Esophagus squamous epithelium (tissue), 5 donors: Measurements from ENCODE around the gene MAML3. TPM values are rescaled to one million over a fixed set of nuclear protein-coding genes. Genes with fewer than 3 reads are reported as not detected.

ENCODE experiments used
- DNase-seq: peaks from one replicate; lab custom pipeline; 2025; lab: John Stamatoyannopoulos, UW
- H3K27ac ChIP-seq, 4 donors: fragments of 200-600 bp; sonication (generic); one replicate each; pipeline ENCODE4 v1.5.1; 2016 to 2019; ENCODE audit warnings: mild to moderate bottlenecking in 1 of 4
- H3K27me3 ChIP-seq, 4 donors: fragments of 200-600 bp; sonication (generic); 1 replicate in 3 of 4; 2 replicates in 1 of 4; pipeline versions ENCODE4 v1.5.1 to v1.6.0; 2017 to 2021; ENCODE audit warnings: antibody characterized with exemption in 1 of 4
- H3K36me3 ChIP-seq, 3 donors: fragments of 200-600 bp; sonication (generic); one replicate each; pipeline ENCODE4 v1.5.1; 2016 to 2019
- H3K4me1 ChIP-seq, 3 donors: fragments of 200-600 bp; sonication (generic); one replicate each; pipeline ENCODE4 v1.5.1; 2017 to 2019
- H3K4me3 ChIP-seq, 4 donors: fragments of 200-600 bp; sonication (generic); 1 replicate in 3 of 4; 2 replicates in 1 of 4; pipeline ENCODE4 v1.5.1; 2016 to 2019; ENCODE audit warnings: mild to moderate bottlenecking in 2 of 4, moderate library complexity in 1 of 4
- H3K9me3 ChIP-seq, 3 donors: fragments of 200-600 bp; sonication (generic); one replicate each; pipeline ENCODE4 v1.5.1; 2016 to 2019
- CTCF ChIP-seq, 6 experiments: fragments of 450-650 bp in 4 of 6; fragments of 200-600 bp in 2 of 6; sonication (generic) in 2 of 6; IDR thresholded peaks; one replicate each; pipeline ENCODE4 v1.5.1; 2016 to 2019; ENCODE audit warnings: antibody characterized with exemption in 6 of 6, mild to moderate bottlenecking in 4 of 6, moderate library complexity in 4 of 6
- POLR2A ChIP-seq, 4 donors: fragments of 450-650 bp; IDR thresholded peaks; one replicate each; pipeline ENCODE4 v1.6.1; 2017; ENCODE audit warnings: antibody characterized with exemption in 4 of 4, mild to moderate bottlenecking in 4 of 4, moderate library complexity in 3 of 4
- WGBS, 2 donors: methylation state at CpG; one replicate each; pipeline ENCODE4 v1.1.5; 2018; 5-methylcytosine and 5-hydroxymethylcytosine counted together
- intact Hi-C: fragments of 100-400 bp; cut with DNase I; formaldehyde crosslinking; loops from one replicate; pipeline ENCODE4 v1.15.0; 2022
- total RNA-seq, 4 donors: library from RNA; depleted of rRNA; stranded (reverse); fragments of >200 nt; gene quantifications; one replicate each; pipeline ENCODE4 v1.1.0, GENCODE V29; 2016
- donor health status: DM: yes; HTN: yes; CAD: no.

MAML3 gene
- total RNA-seq, 4 donors from 2014 or later: 6.9 to 14.2 (median 8.9) TPM

GRCh38 chr4:139824882-139825522 is 329.0 kb downstream of the MAML3 start:
- no peaks in the 10 kb centered on the region for H3K4me1 ChIP-seq
- no peaks in the 10 kb centered on the region for H3K36me3 ChIP-seq
- H3K27ac ChIP-seq: no peak overlapping the region
- no peak for DNase-seq
- intact Hi-C loops: no loop called here
- WGBS, 2 donors: 74 to 79% methylated on average over 5 to 7 of the region's 9 CpGs
- TF ChIP-seq CTCF (IDR thresholded peaks at IDR 0.05): no peak
- H3K4me3 ChIP-seq: no peak overlapping the region
- H3K27me3 ChIP-seq: no peaks in the 10 kb centered on the region
- H3K9me3 ChIP-seq: no peaks in the 10 kb centered on the region

- no peak for DNase-seq
- 81 to 92% methylated on average over 5 of the region's 5 CpGs for WGBS, 2 donors
- Histone ChIP-seq H3K4me3 (no peak overlapping the region), H3K4me1 (peaks cover 0 to under 1% (median 0%) of the 10 kb centered on the region in 3 donors), H3K27ac (no peak overlapping the region), H3K27me3 (no peaks in the 10 kb centered on the region), H3K36me3 (no peaks in the 10 kb centered on the region), H3K9me3 (no peaks in the 10 kb centered on the region)
- TF ChIP-seq CTCF (IDR thresholded peaks at IDR 0.05) (no peak), POLR2A (IDR thresholded peaks at IDR 0.05) (no peak)
- intact Hi-C loops: no loop called here
These were observed 330.2 kb downstream of the MAML3 start for GRCh38 chr4:139823746-139824145.

DNA sequence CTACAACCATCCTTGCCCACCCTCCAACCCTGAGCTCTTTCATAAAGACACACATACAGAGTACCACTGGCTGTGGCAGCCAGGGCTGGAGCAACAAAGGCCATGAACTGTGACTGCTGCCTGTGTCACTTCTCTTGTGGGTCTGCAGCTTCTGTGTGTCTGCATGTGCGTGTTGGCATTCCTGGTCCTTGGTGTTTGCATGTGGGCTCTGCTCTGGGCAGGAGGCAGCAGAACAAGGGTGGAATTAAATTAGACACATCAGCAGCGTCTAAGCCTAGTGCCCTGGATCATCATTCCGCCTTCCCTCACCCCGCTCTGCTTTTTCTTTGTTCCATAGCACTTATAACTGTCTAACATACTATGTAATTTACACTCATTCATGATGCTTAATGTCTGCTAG is 330.6 kb downstream of the MAML3 start:
- H3K4me1 ChIP-seq: peaks cover 0 to 4% (median 0%) of the 10 kb centered on the region in 3 donors
- H3K9me3 ChIP-seq: no peaks in the 10 kb centered on the region
- intact Hi-C loops: no loop called here
- no peak overlapping the region for H3K4me3 ChIP-seq
- no peak for TF ChIP-seq POLR2A (IDR thresholded peaks at IDR 0.05)
- no peak for TF ChIP-seq CTCF (IDR thresholded peaks at IDR 0.05)
- H3K27me3 ChIP-seq: no peaks in the 10 kb centered on the region
- no peaks in the 10 kb centered on the region for H3K36me3 ChIP-seq
- 82 to 98% methylated on average over 4 of the region's 4 CpGs for WGBS, 2 donors
- no peak for DNase-seq
- H3K27ac ChIP-seq: no peak overlapping the region

- Histone ChIP-seq H3K36me3 (no peaks in the 10 kb centered on the region), H3K4me3 (no peak overlapping the region), H3K4me1 (peaks cover 0 to 14% (median 0%) of the 10 kb centered on the region in 3 donors), H3K27me3 (no peaks in the 10 kb centered on the region), H3K27ac (no peak overlapping the region), H3K9me3 (no peaks in the 10 kb centered on the region)
- TF ChIP-seq POLR2A (IDR thresholded peaks at IDR 0.05) (no peak), CTCF (IDR thresholded peaks at IDR 0.05) (no peak)
- WGBS, 2 donors: 80 to 100% methylated on average over 4 of the region's 4 CpGs
- intact Hi-C loops: no loop called here
- DNase-seq: no peak
These were observed 331.6 kb downstream of the MAML3 start for GRCh38 chr4:139822391-139822790.

GRCh38 chr4:139819082-139819481 is 334.9 kb downstream of the MAML3 start:
- intact Hi-C loops: no loop called here
- 88 to 97% methylated on average over 2 of the region's 2 CpGs for WGBS, 2 donors

More at GRCh38 chr4:139819082-139819481, 334.9 kb downstream of the MAML3 start:
- Histone ChIP-seq H3K4me1 (peaks cover 0 to 38% (median 14%) of the 10 kb centered on the region in 3 donors), H3K27ac (no peak overlapping the region), H3K4me3 (no peak overlapping the region), H3K9me3 (no peaks in the 10 kb centered on the region), H3K36me3 (no peaks in the 10 kb centered on the region), H3K27me3 (no peaks in the 10 kb centered on the region)
- no peak for TF ChIP-seq CTCF (IDR thresholded peaks at IDR 0.05)
- no peak for TF ChIP-seq POLR2A (IDR thresholded peaks at IDR 0.05)
- DNase-seq: no peak
